Ishikawa (cell line): ENCODE results near the gene SBK3.

Source experiments
- CEBPB ChIP-seq: IDR thresholded peaks from 2 replicates; pipeline ENCODE4 v1.6.1; 2012
- CREB1 ChIP-seq: IDR thresholded peaks from 2 replicates; pipeline ENCODE4 v1.6.1; 2012; ENCODE audit warnings: low read depth
- EGR1 ChIP-seq: IDR thresholded peaks from 2 replicates; pipeline ENCODE4 v1.6.1; 2012
- EP300 ChIP-seq: IDR thresholded peaks from 2 replicates; pipeline ENCODE4 v1.6.1; 2012; ENCODE audit warnings: borderline replicate concordance
- FOXM1 ChIP-seq: IDR thresholded peaks from 2 replicates; pipeline ENCODE4 v1.6.1; 2012; ENCODE audit warnings: low read depth, borderline replicate concordance
- MAX ChIP-seq: IDR thresholded peaks from 2 replicates; pipeline ENCODE4 v1.6.1; 2012
- NFIC ChIP-seq: IDR thresholded peaks from 2 replicates; pipeline ENCODE4 v1.6.1; 2012
- RAD21 ChIP-seq: IDR thresholded peaks from 2 replicates; pipeline ENCODE4 v1.6.1; 2012; ENCODE audit warnings: low read depth
- REST ChIP-seq: IDR thresholded peaks from 2 replicates; pipeline ENCODE4 v1.6.1; 2012; ENCODE audit warnings: low read depth, mild to moderate bottlenecking
- TAF1 ChIP-seq: IDR thresholded peaks from 2 replicates; pipeline ENCODE4 v1.6.1; 2012; ENCODE audit warnings: low read depth, mild to moderate bottlenecking
- TCF12 ChIP-seq: IDR thresholded peaks from 2 replicates; pipeline ENCODE4 v1.6.1; 2012; ENCODE audit warnings: low read depth
- TEAD4 ChIP-seq: IDR thresholded peaks from 2 replicates; pipeline ENCODE4 v1.6.1; 2012
- USF1 ChIP-seq: IDR thresholded peaks from 2 replicates; pipeline ENCODE4 v1.6.1; 2012
- YY1 ChIP-seq: IDR thresholded peaks from 2 replicates; pipeline ENCODE4 v1.6.1; 2012; ENCODE audit warnings: low read depth
- ZBTB7A ChIP-seq: IDR thresholded peaks from 2 replicates; pipeline ENCODE4 v1.6.1; 2012; ENCODE audit warnings: low read depth

The SBK3 gene

GRCh38 chr19:55543567-55543966, 1.8 kb downstream of the SBK3 start:
- TF ChIP-seq REST, result no peak
- TF ChIP-seq NFIC, result no peak
- no peak for TF ChIP-seq CEBPB
- TF ChIP-seq TEAD4, result no peak

GRCh38 chr19:55542292-55542855, 3.0 kb downstream of the SBK3 start:
- TF ChIP-seq TCF12 (no peak), CREB1 (no peak), USF1 (no peak), EGR1 (no peak), MAX (no peak), FOXM1 (no peak), TEAD4 (no peak), TAF1 (no peak), REST (no peak), CEBPB (no peak), YY1 (no peak), EP300 (no peak), ZBTB7A (no peak), NFIC (no peak)

- TF ChIP-seq EP300, result no peak
- no peak for TF ChIP-seq ZBTB7A
- no peak for TF ChIP-seq NFIC
- TF ChIP-seq YY1, result no peak
- TF ChIP-seq CEBPB, result no peak
- no peak for TF ChIP-seq RAD21
- no peak for TF ChIP-seq EGR1
- TF ChIP-seq FOXM1, result no peak
- no peak for TF ChIP-seq MAX
- no peak for TF ChIP-seq TAF1
- TF ChIP-seq USF1, result no peak
- no peak for TF ChIP-seq TEAD4
- TF ChIP-seq REST, result no peak
- no peak for TF ChIP-seq TCF12
- no peak for TF ChIP-seq CREB1
Observed at GRCh38 chr19:55541091-55541490, 4.3 kb downstream of the SBK3 start.

- TF ChIP-seq CEBPB (no peak), REST (no peak), FOXM1 (no peak)
Observed at GRCh38 chr19:55540619-55541018, 4.7 kb downstream of the SBK3 start.
